Glomerular endothelial cell (primary cell): ENCODE results near the gene ZNF618. TPM values are rescaled to one million over a fixed set of nuclear protein-coding genes. Genes with fewer than 3 reads are reported as not detected.

Source experiments
- DNase-seq: peaks from one replicate; pipeline ENCODE4 v3.0.0-alpha.2; 2011; ENCODE audit warnings: low read depth, low spot score; ENCODE audit errors: extremely low read depth
- total RNA-seq: library from RNA; depleted of rRNA; stranded (reverse); fragments of >200 nt; gene quantifications from 2 replicates; pipeline ENCODE4 v1.2.3, GENCODE V29; 2015

ZNF618 gene
- total RNA-seq, 1 donor from 2014 or later, result 34.2 TPM

- DNase-seq, result no peak
These were observed 137.9 kb downstream of the ZNF618 start for GRCh38 chr9:114014044-114014443.

GRCh38 chr9:114015607-114016006 lies 139.5 kb downstream of the ZNF618 start:
- DNase-seq, result no peak

DNA sequence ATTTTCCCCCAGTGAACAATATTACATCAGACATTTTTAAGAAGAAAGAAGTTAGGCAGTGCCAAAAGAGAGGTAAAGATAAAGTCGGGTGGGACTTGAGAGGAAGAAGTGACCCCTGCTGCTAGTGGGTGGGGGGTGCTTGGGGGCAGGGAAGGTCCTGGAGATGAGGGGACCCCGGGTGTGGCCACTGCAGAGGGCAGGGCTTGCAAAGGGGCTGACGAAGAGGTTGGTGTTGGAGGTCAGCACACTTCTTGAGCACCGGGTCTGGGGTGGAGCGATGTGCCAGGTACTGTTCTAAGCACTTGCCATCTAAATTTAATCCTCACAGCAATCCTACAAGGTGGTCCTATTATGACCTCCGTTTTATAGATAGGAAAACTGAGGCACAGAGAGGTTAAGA lies 140.0 kb downstream of the ZNF618 start:
- DNase-seq, result no peak

DNA sequence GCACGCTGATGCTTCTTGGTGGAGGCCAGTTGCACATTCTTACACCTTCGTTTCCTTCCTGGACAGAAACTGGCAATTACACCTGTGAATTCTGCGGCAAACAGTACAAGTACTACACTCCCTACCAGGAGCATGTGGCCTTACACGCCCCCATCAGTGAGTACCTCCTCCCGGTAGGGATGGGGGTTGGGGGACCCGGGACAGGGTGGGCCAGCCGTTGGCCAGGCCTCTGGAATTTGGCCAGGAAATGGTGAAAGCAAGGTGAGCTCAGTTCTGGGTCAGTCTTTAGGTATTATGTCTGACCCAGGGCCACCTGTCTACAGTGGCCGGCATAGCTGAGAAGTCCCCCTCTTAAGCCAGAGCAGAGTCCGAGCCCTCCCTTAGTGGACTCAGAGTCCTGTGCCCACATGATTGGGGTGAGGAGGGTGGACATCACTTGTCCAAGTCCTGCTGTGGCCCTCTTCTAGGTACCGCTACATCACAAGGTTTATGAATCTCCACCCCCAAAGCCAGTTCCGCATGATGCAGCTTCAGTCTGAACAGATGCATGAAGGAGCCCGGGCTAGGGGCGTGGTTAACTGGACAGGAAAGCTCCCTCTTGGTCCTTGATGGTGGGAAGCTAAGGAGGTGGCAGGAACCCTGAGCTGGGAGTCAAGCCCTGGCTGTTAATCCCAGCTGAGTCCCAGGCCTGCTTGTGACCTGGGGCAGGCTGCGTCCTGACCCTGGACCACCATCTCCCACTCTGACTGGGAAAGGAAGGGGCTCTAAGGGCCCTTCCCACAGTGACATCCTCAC lies 140.7 kb downstream of the ZNF618 start:
- DNase-seq, result no peak

DNA sequence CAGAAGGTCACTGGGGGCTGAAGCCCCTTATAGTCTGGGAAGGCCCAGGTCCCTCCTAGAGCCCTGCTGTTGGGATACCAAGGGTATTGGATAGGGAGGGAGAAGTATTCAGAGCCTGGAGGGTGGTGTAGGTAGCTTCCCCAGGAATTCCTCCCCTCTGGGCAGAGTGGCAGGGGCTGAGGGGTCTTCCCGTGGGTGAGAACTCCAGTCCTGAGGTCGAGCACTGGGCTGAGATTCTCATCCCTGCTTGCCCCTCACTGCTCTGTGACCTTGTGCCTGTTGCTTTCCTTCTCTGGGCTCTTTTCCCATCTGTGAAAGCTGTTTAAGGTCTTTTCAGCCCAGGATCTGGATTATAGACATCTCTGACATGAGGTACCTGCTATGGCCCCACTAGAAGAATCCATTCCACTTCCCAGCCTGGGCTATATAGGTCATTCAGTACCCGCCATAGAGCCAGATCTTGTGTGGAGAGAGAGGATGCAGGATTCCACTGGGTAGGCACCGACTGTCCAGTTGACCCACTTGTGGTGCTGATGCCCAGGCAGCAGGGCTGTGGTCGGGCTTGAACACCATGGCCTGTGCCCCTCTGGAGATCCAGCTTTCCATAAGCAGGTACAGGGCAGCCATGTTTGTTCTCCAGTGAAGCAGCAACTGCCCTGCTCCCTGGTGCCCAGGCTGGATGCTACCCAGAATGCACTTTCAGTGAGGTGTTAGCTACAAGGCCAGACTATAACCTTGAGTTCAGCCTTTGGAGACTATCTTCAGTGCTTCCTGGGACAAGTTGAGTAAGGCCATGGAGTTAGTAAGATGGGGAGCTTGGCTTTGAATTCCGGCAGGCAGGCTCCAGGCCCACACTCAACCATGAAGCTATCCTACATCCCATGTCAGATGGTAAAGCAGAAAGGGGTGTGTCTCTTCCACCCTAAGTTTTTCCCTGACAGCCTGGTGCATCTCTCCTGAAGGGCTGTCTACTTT lies 141.9 kb downstream of the ZNF618 start:
- DNase-seq, result no peak

DNA sequence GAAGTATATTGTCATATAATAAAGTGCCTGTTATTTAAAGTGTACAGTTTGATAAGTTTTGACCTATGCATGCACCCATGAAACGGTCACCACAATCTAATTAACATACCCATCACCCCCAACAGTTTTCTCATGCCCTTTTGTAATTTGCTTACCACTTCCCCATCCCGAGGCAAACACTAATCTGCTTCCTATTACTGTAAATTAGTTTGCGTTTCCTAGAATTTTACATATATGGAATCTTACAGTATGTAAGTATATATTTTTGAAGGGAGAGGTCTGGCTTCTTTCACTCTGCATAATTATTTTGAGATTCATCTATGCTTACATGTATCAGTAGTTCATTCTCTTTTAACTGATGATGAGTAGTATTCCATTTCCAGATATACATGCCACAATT lies 145.5 kb downstream of the ZNF618 start:
- no peak for DNase-seq

- no peak for DNase-seq
These were observed 147.9 kb downstream of the ZNF618 start for GRCh38 chr9:114023961-114024360.

DNA sequence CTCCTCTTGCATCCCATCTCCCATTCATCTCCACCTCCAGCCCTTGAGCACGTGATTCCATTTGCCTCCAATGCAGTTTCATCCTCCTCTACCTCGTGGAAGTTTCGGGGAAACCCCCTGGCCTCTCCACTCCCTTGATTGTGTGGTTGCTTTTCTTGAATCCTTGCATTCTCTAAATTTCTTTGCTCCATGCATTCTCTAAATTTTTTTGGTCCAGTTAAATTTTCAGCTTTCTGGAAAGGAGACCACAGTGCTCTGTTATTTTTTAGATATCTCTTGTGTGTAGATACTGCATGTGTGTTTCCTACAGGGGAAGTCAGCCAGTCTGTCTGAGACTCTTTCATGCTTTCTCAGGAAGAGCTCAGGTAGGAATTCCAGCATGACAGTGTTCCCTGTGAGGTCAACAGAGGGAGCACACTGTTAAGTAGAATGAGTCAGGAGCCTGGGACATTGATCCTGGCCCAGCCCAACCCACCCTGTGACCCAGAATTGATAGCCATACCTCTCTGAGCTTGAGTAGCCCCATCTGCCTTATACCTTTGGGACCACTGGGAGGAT lies 149.2 kb downstream of the ZNF618 start:
- no peak for DNase-seq

GRCh38 chr9:114025760-114026159 lies 149.7 kb downstream of the ZNF618 start:
- no peak for DNase-seq

GRCh38 chr9:114026335-114026734 lies 150.2 kb downstream of the ZNF618 start:
- DNase-seq, result no peak

- DNase-seq, result no peak
These were observed 151.2 kb downstream of the ZNF618 start for GRCh38 chr9:114027159-114027862.

- DNase-seq, result no peak
These were observed 151.9 kb downstream of the ZNF618 start for GRCh38 chr9:114027863-114028465.

- no peak for DNase-seq
These were observed 152.5 kb downstream of the ZNF618 start for GRCh38 chr9:114028646-114029045.

- DNase-seq, result no peak
These were observed 153.4 kb downstream of the ZNF618 start for GRCh38 chr9:114029311-114030170.

DNA sequence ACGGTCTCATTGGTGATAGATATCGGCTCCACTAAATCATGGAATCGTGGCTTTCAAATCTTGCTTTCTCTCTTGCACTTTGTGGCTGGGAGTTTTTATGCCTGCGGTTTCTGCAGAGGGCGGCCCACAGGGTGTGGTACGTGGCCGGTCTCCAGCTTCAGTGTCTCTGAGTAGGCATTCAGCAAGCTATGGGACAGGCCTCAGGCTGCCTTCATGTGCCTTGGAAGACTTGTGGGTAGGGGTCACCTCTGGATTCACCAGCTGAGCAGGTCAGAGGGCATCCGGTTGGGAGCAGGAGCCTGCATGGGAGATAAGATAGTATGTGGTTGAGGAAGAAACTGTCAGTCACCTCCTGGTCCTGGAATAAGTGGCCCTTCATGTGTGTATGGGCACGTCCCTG lies 154.3 kb downstream of the ZNF618 start:
- DNase-seq, result no peak

GRCh38 chr9:114031037-114031630 lies 155.0 kb downstream of the ZNF618 start:
- DNase-seq, result no peak

- DNase-seq, result no peak
These were observed 156.1 kb downstream of the ZNF618 start for GRCh38 chr9:114031948-114032840.
